Activated CD4-positive, alpha-beta T cell treated with anti-CD3 and anti-CD28 coated beads, Interleukin-10, Interleukin-2, amounts not matched to agents 100 ng/mL and 50 ng/mL, durations not matched to agents 16 hours and 8 hours (primary cell): ENCODE measurements around the gene EDIL3.
"Not testable (repeated sequence)": the region's sequence is repeated elsewhere in the genome, so short reads cannot be mapped to it uniquely, and the experiment has no call there.

Experiments used
- DNase-seq: peaks from one replicate; pipeline ENCODE4 v3.0.0-alpha.2; 2020

The EDIL3 gene

GRCh38 chr5:84378420-84378819, 6.3 kb downstream of the EDIL3 start:
- no peak for DNase-seq

GRCh38 chr5:84376346-84376745, 8.3 kb downstream of the EDIL3 start:
- no peak for DNase-seq

GRCh38 chr5:84374568-84374967, 10.1 kb downstream of the EDIL3 start:
- no peak for DNase-seq

- no peak for DNase-seq
These were observed 11.2 kb downstream of the EDIL3 start for GRCh38 chr5:84373506-84373905.

- no peak for DNase-seq
These were observed 12.5 kb downstream of the EDIL3 start for GRCh38 chr5:84372066-84372695.

GRCh38 chr5:84370176-84370575, 14.5 kb downstream of the EDIL3 start:
- DNase-seq, result no peak

GRCh38 chr5:84364043-84364442, 20.6 kb downstream of the EDIL3 start:
- DNase-seq, result no peak

GRCh38 chr5:84362061-84362720, 22.5 kb downstream of the EDIL3 start:
- no peak for DNase-seq

GRCh38 chr5:84361572-84361971, 23.1 kb downstream of the EDIL3 start:
- DNase-seq, result no peak

- DNase-seq, result no peak
These were observed 24.6 kb downstream of the EDIL3 start for GRCh38 chr5:84360056-84360455.

GRCh38 chr5:84354101-84354500, 30.6 kb downstream of the EDIL3 start:
- no peak for DNase-seq

GRCh38 chr5:84344788-84345187, 39.9 kb downstream of the EDIL3 start:
- DNase-seq, result no peak

- no peak for DNase-seq
These were observed 41.5 kb downstream of the EDIL3 start for GRCh38 chr5:84343171-84343570.

GRCh38 chr5:84332106-84332505, 52.6 kb downstream of the EDIL3 start:
- DNase-seq, result no peak

- no peak for DNase-seq
These were observed 57.1 kb downstream of the EDIL3 start for GRCh38 chr5:84327591-84327990.

- DNase-seq, result no peak
These were observed 62.0 kb downstream of the EDIL3 start for GRCh38 chr5:84322646-84323045.

- not testable (repeated sequence) for DNase-seq
These were observed 66.9 kb downstream of the EDIL3 start for GRCh38 chr5:84317826-84318225.

GRCh38 chr5:84312280-84312679, 72.4 kb downstream of the EDIL3 start:
- not testable (repeated sequence) for DNase-seq

GRCh38 chr5:84309850-84310249, 74.8 kb downstream of the EDIL3 start:
- not testable (repeated sequence) for DNase-seq

GRCh38 chr5:84306601-84307000, 78.1 kb downstream of the EDIL3 start:
- no peak for DNase-seq

GRCh38 chr5:84304599-84304998, 80.1 kb downstream of the EDIL3 start:
- no peak for DNase-seq

GRCh38 chr5:84303315-84303714, 81.4 kb downstream of the EDIL3 start:
- DNase-seq, result no peak

GRCh38 chr5:84301535-84301934, 83.1 kb downstream of the EDIL3 start:
- DNase-seq, result no peak

- no peak for DNase-seq
These were observed 84.7 kb downstream of the EDIL3 start for GRCh38 chr5:84299959-84300358.

- DNase-seq, result no peak
These were observed 86.1 kb downstream of the EDIL3 start for GRCh38 chr5:84298628-84299027.
